HG02981 (cell line): ENCODE results near the gene EIF2D.
"Not testable (repeated sequence)": the region's sequence is repeated elsewhere in the genome, so short reads cannot be mapped to it uniquely, and the experiment has no call there.

ENCODE experiments used
- ATAC-seq: cut with Tn5 transposase; IDR thresholded peaks from one replicate; pipeline ENCODE4 v1.9.1; 2021; ENCODE audit warnings: mild to moderate bottlenecking, moderate library complexity; ENCODE audit not compliant: unreplicated experiment

EIF2D gene

GRCh38 chr1:206587904-206588303 lies 24.4 kb downstream of the EIF2D start:
- ATAC-seq, result no peak

DNA sequence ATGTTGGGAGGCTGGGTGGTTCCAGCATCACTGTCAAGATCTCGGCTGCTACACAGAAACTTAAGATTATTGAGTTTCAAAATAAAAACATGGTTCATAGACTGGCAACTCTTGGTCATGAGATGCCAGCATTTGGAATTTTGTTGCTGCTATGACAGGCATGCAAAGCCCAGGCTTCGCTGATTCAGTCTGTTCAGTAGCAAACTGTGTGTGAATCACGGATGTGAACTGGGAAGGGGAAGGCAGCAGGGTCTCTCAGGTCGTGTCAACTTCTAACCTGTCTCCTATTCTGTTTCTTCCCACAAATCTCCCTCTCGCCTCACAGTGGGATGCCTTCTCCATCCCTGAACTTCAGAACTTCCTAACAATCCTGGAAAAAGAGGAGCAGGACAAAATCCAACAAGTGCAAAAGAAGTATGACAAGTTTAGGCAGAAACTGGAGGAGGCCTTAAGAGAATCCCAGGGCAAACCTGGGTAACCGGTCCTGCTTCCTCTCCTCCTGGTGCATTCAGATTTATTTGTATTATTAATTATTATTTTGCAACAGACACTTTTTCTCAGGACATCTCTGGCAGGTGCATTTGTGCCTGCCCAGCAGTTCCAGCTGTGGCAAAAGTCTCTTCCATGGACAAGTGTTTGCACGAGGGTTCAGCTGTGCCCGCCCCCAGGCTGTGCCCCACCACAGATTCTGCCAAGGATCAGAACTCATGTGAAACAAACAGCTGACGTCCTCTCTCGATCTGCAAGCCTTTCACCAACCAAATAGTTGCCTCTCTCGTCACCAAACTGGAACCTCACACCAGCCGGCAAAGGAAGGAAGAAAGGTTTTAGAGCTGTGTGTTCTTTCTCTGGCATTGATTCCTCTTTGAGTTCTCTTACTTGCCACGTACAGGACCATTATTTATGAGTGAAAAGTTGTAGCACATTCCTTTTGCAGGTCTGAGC lies 25.5 kb downstream of the EIF2D start:
- no peak for ATAC-seq

DNA sequence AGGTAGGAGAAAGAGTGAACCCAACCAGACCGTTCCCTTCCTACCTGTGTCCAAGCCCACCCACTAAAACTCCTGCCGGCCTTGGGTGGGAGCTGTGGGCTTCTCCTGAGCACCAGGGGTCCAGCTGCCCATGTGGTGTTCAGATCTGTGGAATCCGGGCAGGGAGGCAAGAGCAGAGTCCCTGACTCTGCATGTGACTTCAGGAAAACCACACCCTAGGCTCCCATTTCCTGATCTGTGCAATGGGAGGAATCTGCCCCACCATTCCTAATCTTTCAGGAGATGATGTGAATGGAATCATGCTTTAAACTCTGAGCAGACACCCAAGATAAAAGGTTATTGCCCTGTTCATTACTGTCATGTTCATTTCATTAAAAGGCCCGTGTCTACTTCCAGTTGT lies 27.6 kb downstream of the EIF2D start:
- no peak for ATAC-seq

DNA sequence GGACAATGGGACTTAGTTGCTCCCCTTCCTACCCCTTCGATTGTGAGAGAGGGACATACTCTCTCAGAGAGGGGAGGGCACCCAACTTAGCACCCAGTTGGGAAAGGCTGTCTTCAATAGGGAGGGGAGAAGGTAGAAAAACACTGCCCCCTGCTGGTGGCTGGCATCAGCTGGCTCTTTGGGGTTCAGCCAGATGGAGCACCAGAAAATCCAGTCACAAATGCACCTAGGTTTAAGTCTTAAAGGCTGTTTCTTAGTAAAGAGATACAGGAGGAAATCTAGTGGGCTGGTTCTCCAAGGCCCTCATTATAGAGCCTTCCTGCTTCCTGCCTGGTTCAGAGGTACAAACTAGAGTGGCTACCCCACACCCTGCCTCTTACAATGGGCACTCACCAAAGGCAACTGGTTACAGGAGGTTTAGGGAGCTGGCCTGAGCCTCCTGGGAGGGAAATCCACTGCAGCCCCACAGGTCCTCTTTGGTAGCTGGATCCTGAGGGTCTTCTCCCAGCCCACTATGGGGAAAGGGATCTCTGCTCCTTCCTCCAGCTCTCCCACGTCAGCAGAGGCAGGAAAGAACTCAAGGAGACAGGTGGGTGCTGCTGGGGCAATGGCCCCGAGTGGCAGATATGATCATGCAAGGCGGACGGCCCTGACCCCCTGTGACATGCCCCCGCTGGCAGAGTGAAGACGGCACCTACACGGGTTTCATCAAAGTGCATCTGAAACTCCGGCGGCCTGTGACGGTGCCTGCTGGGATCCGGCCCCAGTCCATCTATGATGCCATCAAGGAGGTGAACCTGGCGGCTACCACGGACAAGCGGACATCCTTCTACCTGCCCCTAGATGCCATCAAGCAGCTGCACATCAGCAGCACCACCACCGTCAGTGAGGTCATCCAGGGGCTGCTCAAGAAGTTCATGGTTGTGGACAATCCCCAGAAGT lies 28.3 kb downstream of the EIF2D start:
- ATAC-seq, result no peak

GRCh38 chr1:206582971-206583706 lies 29.1 kb downstream of the EIF2D start:
- no peak for ATAC-seq

DNA sequence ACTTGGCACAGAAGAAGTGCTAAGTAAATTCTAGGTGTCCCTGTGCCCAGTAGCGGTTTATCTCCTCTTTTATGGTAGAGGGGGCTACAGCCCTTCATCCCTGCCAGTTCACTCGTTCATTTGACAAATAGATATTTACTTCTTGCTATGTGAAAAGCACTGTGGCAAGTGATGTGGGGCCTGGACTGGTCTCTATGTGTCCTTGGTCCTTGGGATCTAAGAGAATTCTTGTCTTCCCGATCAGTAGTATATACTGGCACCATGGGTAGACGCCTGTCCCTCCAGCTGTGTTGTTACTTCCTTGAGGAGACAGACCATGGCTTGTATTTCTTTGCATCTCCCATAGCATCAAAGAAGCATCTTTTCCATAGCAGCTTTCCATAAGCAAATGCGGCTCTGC lies 29.7 kb downstream of the EIF2D start:
- no peak for ATAC-seq

DNA sequence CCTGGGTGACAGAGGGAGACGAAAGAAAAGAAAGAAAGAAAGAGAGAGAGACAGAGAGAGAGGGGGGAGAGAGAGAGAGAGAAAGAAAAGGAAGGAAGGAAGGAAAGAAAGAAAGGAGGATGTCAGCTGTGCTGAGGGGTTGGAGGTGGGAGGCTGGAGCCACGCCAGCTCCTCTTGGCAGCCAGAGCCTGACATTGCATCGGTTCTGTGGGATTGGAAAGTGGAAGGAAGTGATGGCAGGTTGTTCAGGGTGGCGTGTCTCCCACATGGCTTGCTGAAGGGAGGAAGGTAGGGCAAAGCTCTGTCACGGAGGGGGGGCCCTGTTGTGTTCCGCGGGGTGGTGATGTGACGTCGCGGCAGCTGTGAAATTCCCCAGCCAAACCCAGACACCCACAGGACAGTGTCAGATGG lies 30.7 kb downstream of the EIF2D start:
- ATAC-seq, result no peak

DNA sequence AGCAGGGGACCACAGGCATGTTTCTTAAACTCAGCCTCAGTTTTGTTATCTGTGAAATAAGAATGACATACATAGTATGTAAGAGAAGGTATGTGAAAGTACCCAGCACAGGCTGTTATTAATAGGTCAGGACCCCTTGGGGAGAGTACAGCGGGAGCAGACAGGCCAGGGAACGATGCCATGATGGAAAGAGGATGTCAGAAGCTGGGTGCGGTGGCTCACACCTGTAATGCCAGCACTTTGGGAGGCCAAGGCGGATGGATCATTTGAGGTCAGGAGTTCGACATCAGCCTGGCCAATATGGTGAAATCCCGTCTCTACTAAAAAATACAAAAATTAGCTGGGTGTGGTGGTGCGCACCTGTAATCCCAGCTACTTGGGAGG lies 31.2 kb downstream of the EIF2D start:
- ATAC-seq, result not testable (repeated sequence)

DNA sequence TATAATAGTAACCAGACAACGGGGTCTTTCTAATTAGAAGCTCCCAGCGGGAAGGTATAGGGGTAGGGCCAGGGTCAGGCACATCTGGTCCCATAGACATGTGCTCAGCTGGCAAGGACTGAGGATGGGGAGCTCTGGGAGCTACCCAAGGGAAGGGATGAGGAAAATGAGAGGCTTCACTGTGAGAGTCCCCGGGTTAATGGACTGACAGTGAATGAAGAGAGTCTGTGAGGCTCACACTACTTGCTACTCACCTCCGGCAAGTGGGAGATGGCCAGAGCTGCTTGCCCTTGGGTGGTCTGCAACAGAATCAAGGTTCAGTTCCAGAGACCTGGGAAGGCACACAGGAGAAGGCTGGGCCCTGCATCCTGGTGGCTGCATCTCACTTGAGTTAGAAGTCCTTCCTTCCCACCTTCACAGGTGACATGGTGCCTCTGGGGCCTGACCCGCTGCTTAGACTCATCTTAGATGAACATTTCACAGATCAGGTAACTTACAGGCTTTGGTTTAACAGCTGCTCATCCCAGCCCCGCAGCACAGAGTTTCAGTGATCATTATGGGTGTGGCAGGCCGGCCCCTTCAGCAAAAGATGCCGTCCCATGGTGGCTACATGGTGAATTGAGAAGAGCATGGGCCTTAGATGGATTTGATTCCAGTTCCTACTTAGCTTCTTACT lies 31.7 kb downstream of the EIF2D start:
- peak; percentile 6 for ATAC-seq

GRCh38 chr1:206579747-206580437 lies 32.4 kb downstream of the EIF2D start:
- peak; percentile 87 for ATAC-seq

DNA sequence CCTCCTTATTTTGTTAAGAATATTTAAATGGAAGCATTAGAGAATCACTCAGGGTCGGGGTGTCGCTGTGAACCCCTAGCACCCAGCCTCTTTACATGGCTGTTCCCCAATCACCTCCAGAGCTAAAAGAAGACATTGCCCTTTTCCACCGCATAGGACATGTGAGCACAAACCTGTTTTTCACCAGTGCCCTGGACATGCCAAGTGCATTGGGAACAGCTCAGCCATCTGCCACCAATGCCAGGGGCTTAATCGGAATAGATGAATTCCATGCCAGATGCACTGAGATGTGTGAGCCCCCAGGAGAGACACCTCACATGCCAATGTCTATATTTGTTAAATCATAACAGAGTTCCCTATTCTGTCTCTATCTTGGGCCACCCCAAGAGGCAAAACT lies 33.3 kb downstream of the EIF2D start:
- no peak for ATAC-seq

- no peak for ATAC-seq
These were observed 33.9 kb downstream of the EIF2D start for GRCh38 chr1:206578068-206578977.

DNA sequence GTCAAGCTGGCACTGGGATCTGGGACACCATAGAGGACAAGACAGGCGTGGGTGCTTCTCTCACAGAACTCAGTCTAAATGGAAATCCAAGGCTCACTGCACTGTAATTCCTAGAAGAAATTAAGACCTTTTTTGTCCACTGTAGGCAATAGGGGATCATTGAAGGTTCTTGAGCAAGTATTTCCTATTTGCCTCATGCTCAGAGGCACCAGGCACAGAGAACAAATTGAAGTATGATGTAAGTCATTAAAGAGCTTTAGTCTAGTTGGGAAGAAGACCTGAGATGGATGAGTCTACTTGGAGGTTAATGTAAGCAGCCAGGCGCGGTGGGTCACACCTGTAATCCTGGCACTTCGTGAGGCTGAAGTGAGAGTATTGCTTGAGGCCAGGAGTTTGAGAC lies 34.6 kb downstream of the EIF2D start:
- ATAC-seq, result no peak

DNA sequence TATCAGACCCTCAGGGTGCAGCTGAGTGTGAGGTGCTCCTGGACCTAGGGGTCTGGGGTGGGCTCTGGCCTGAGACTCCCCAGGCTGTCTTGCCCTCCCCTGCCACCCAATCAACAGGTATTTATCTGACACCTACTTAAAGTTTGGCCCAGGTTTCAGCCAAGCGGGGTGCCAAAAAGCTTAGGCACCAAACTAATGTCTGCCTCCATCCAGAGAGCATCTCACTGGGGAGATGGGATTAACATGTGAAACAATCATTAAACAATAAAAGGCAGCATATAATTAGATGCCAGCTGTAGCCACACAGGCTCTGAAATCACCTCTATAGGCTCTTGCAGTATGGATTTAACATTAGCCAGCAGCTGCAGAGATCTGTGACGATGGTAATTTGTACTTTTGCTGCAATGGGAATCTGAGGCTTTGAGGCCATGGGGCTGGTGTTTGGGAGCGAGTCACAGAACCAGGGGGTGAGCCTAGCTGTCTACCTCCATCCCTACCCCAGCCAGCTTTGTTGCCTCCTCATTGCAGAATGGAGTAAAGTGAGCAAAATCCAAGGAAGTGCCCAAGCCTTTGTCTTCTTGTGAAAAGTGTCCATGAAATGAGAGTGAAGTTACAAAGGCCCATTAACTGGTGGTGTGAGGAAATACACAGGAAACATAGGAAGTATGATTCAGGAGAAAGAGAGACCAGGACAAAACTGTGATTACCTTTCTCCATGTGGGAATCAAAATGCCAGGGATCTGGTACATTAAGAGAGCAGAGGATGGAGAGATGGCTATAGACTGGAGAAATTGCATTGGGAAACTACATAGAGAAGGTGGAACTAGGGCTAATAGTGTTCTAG lies 36.1 kb downstream of the EIF2D start:
- no peak for ATAC-seq

- peak; percentile 30 for ATAC-seq
These were observed 36.9 kb downstream of the EIF2D start for GRCh38 chr1:206575165-206575893.

GRCh38 chr1:206573762-206574161 lies 38.5 kb downstream of the EIF2D start:
- no peak for ATAC-seq

DNA sequence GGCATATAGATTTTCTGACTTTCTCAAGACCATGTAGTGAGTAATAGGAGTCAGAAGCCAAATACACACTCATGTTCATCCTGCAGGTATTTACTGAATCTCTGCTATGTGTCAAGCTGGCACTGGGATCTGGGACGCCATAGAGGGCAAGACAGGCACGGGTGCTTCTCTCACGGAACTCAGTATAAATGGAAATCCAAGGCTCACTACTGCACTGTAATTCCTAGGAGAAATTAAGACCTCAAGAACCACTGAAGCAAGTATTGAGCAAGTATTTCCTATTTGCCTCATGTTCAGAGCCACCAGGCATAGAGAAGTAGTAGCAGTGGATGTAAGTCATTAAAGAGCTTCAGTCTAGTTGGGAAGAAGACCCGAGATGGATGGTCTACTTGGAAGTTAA lies 38.9 kb downstream of the EIF2D start:
- ATAC-seq, result no peak
